Measurements from ENCODE around the gene MPO.

- TF ChIP-seq CTCF (conservative IDR thresholded peaks at IDR 0.05; ENCODE audit: low read depth, low read length) (no peak), RFX5 (IDR thresholded peaks at IDR 0.05; ENCODE audit: low read depth, low read length) (no peak), POLR2A (IDR thresholded peaks at IDR 0.05; ENCODE audit: low read depth, low read length) (no peak), RCOR1 (IDR thresholded peaks at IDR 0.05; ENCODE audit: insufficient replicate concordance, low read length) (no peak), NFE2L2 (IDR thresholded peaks at IDR 0.05; ENCODE audit: low read depth, low read length) (no peak), MAZ (IDR thresholded peaks at IDR 0.05; ENCODE audit: borderline replicate concordance, low read depth, low read length) (no peak), ELK1 (IDR thresholded peaks at IDR 0.05; ENCODE audit: borderline replicate concordance, low read depth, low read length) (no peak), MXI1 (IDR thresholded peaks at IDR 0.05; ENCODE audit: borderline replicate concordance, low read depth, low read length) (no peak), SMC3 (IDR thresholded peaks at IDR 0.05; ENCODE audit: low read depth, low read length) (no peak), CEBPB (IDR thresholded peaks at IDR 0.05; ENCODE audit: low read depth, low read length) (no peak)
These were observed 25.6 kb upstream of the MPO start for GRCh38 chr17:58306131-58306951.
